GM19240 (cell line): ENCODE measurements around the gene RRAGA.
"Not testable (repeated sequence)": the region's sequence is repeated elsewhere in the genome, so short reads cannot be mapped to it uniquely, and the experiment has no call there.

Experiments used
- DNase-seq: peaks from one replicate; pipeline ENCODE4 v3.0.0; 2011; ENCODE audit warnings: low spot score; ENCODE audit not compliant: insufficient read length

RRAGA gene

GRCh38 chr9:19074836-19075235 is 25.6 kb downstream of the RRAGA start:
- no peak for DNase-seq

- DNase-seq = no peak
Observed at GRCh38 chr9:19085295-19085694, 36.1 kb downstream of the RRAGA start.

- no peak for DNase-seq
Observed at GRCh38 chr9:19087106-19088000, 38.1 kb downstream of the RRAGA start.

DNA sequence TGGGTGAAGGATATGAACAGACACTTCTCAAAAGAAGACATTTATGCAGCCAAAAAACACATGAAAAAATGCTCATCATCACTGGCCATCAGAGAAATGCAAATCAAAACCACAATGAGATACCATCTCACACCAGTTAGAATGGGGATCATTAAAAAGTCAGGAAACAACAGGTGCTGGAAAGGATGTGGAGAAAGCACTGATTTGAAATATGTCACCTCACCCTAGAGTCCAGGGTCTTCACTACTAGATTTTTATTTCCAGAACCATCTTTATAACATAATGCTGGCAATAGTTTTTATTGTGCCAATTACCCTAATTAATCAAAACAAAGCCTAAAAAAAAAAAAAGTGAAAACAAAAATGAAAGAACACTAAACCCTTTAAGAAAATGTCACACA is 48.2 kb downstream of the RRAGA start:
- not testable (repeated sequence) for DNase-seq
